ENCODE measurements around the gene CASTOR1. TPM values are rescaled to one million over a fixed set of nuclear protein-coding genes. Genes with fewer than 3 reads are reported as not detected.

The CASTOR1 gene
- polyA plus RNA-seq, 1 experiment = 12.0 TPM

GRCh38 chr22:30335236-30335635 is 45.9 kb upstream of the CASTOR1 start:
- Histone ChIP-seq H3K9me3 (ENCODE audit: control insufficient read depth, insufficient read depth, low read length) (no peaks in the 10 kb centered on the region), H3K4me3 (ENCODE audit: low read depth, low read length) (no peak overlapping the region), H3K27me3 (ENCODE audit: control insufficient read depth, insufficient read depth, low read length) (no peaks in the 10 kb centered on the region), H3K27ac (ENCODE audit: low read depth, low read length) (no peak overlapping the region)
- DNase-seq (ENCODE audit: low read depth, low spot score) = no peak
- TF ChIP-seq CTCF (IDR thresholded peaks at IDR 0.05; ENCODE audit: low read depth, low read length) = no peak
- CTCF ChIA-PET = interaction anchor here (1.5 kb wide), 1 partner anchor 48 kb away, joined by 4 read pairs; no protein-coding TSS in a partner anchor
- POLR2A ChIA-PET = interaction anchor here (1.3 kb wide), 1 partner anchor 13 kb away, joined by 10 read pairs; no protein-coding TSS in a partner anchor

GRCh38 chr22:30334646-30335045 is 45.3 kb upstream of the CASTOR1 start:
- no peaks in the 10 kb centered on the region for H3K27me3 ChIP-seq (ENCODE audit: control insufficient read depth, insufficient read depth, low read length)
- no peak for TF ChIP-seq CTCF (IDR thresholded peaks at IDR 0.05; ENCODE audit: low read depth, low read length)
- H3K27ac ChIP-seq (ENCODE audit: low read depth, low read length) = no peak overlapping the region
- no peak overlapping the region for H3K4me3 ChIP-seq (ENCODE audit: low read depth, low read length)
- no peaks in the 10 kb centered on the region for H3K9me3 ChIP-seq (ENCODE audit: control insufficient read depth, insufficient read depth, low read length)
- DNase-seq (ENCODE audit: low read depth, low spot score) = no peak
- ChIA-PET POLR2A (interaction anchor here (1.3 kb wide), 1 partner anchor 12 kb away, joined by 10 read pairs; no protein-coding TSS in a partner anchor), CTCF (interaction anchor here (1.5 kb wide), 1 partner anchor 47 kb away, joined by 4 read pairs; no protein-coding TSS in a partner anchor)

GRCh38 chr22:30333707-30334087 is 44.4 kb upstream of the CASTOR1 start:
- no peak overlapping the region for H3K4me3 ChIP-seq (ENCODE audit: low read depth, low read length)
- DNase-seq (ENCODE audit: low read depth, low spot score) = no peak
- H3K27ac ChIP-seq (ENCODE audit: low read depth, low read length) = no peak overlapping the region
- TF ChIP-seq CTCF (IDR thresholded peaks at IDR 0.05; ENCODE audit: low read depth, low read length) = no peak
- ChIA-PET POLR2A (no interaction called here), CTCF (interaction anchor here (2.2 kb wide), 1 partner anchor 46 kb away, joined by 8 read pairs; no protein-coding TSS in a partner anchor)
- H3K27me3 ChIP-seq (ENCODE audit: control insufficient read depth, insufficient read depth, low read length) = no peaks in the 10 kb centered on the region
- no peaks in the 10 kb centered on the region for H3K9me3 ChIP-seq (ENCODE audit: control insufficient read depth, insufficient read depth, low read length)

GRCh38 chr22:30332994-30333706 is 43.8 kb upstream of the CASTOR1 start:
- POLR2A ChIA-PET = no interaction called here

More at GRCh38 chr22:30332994-30333706, 43.8 kb upstream of the CASTOR1 start:
- no peak overlapping the region for H3K27ac ChIP-seq (ENCODE audit: low read depth, low read length)
- H3K9me3 ChIP-seq (ENCODE audit: control insufficient read depth, insufficient read depth, low read length) = no peaks in the 10 kb centered on the region
- no peak overlapping the region for H3K4me3 ChIP-seq (ENCODE audit: low read depth, low read length)
- CTCF ChIA-PET = interaction anchor here (2.2 kb wide), 1 partner anchor 46 kb away, joined by 8 read pairs; no protein-coding TSS in a partner anchor
- no peaks in the 10 kb centered on the region for H3K27me3 ChIP-seq (ENCODE audit: control insufficient read depth, insufficient read depth, low read length)
- DNase-seq (ENCODE audit: low read depth, low spot score) = no peak
- TF ChIP-seq CTCF (IDR thresholded peaks at IDR 0.05; ENCODE audit: low read depth, low read length) = no peak
